ENCODE measurements around the gene FBXL17. TPM values are rescaled to one million over a fixed set of nuclear protein-coding genes. Genes with fewer than 3 reads are reported as not detected.

The FBXL17 gene
- total RNA-seq, 2 donors from 2014 or later, result 24.8 to 58.2 TPM

- ATAC-seq (ENCODE audit: insufficient number of reproducible peaks, low FRiP score, low read depth) (no peak), DNase-seq (ENCODE audit: low spot score) (no peak)
- Histone ChIP-seq H3K27ac (no peak overlapping the region), H3K27me3 (replicated peaks; ENCODE audit: insufficient read depth) (no peaks in the 10 kb centered on the region), H3K4me1 (ENCODE audit: control insufficient read depth in 1 of 2, low read depth in 2 of 2) (no peaks in the 10 kb centered on the region), H3K9me3 (no peaks in the 10 kb centered on the region), H3K4me3 (no peak overlapping the region), H3K36me3 (no peaks in the 10 kb centered on the region)
- TF ChIP-seq CTCF (IDR thresholded peaks at IDR 0.05), result no peak
These were observed 444.1 kb downstream of the FBXL17 start for GRCh38 chr5:107937651-107938355.

- Histone ChIP-seq H3K4me1 (ENCODE audit: control insufficient read depth in 1 of 2, low read depth in 2 of 2) (no peaks in the 10 kb centered on the region), H3K27ac (no peak overlapping the region), H3K36me3 (no peaks in the 10 kb centered on the region), H3K4me3 (no peak overlapping the region), H3K27me3 (replicated peaks; ENCODE audit: insufficient read depth) (no peaks in the 10 kb centered on the region), H3K9me3 (no peaks in the 10 kb centered on the region)
- ATAC-seq (ENCODE audit: insufficient number of reproducible peaks, low FRiP score, low read depth) (no peak), DNase-seq (ENCODE audit: low spot score) (no peak)
- no peak for TF ChIP-seq CTCF (IDR thresholded peaks at IDR 0.05)
These were observed 444.7 kb downstream of the FBXL17 start for GRCh38 chr5:107937204-107937603.

GRCh38 chr5:107936515-107936914 lies 445.4 kb downstream of the FBXL17 start:
- Histone ChIP-seq H3K4me3 (no peak overlapping the region), H3K4me1 (ENCODE audit: control insufficient read depth in 1 of 2, low read depth in 2 of 2) (no peaks in the 10 kb centered on the region), H3K9me3 (no peaks in the 10 kb centered on the region), H3K36me3 (no peaks in the 10 kb centered on the region), H3K27me3 (replicated peaks; ENCODE audit: insufficient read depth) (no peaks in the 10 kb centered on the region), H3K27ac (no peak overlapping the region)
- no peak for TF ChIP-seq CTCF (IDR thresholded peaks at IDR 0.05)
- ATAC-seq (ENCODE audit: insufficient number of reproducible peaks, low FRiP score, low read depth) (no peak), DNase-seq (ENCODE audit: low spot score) (no peak)

GRCh38 chr5:107935645-107936044 lies 446.3 kb downstream of the FBXL17 start:
- DNase-seq (ENCODE audit: low spot score) (no peak), ATAC-seq (ENCODE audit: insufficient number of reproducible peaks, low FRiP score, low read depth) (no peak)
- Histone ChIP-seq H3K4me3 (no peak overlapping the region), H3K9me3 (no peaks in the 10 kb centered on the region), H3K27ac (no peak overlapping the region), H3K36me3 (no peaks in the 10 kb centered on the region), H3K27me3 (replicated peaks; ENCODE audit: insufficient read depth) (no peaks in the 10 kb centered on the region), H3K4me1 (ENCODE audit: control insufficient read depth in 1 of 2, low read depth in 2 of 2) (no peaks in the 10 kb centered on the region)
- no peak for TF ChIP-seq CTCF (IDR thresholded peaks at IDR 0.05)

GRCh38 chr5:107933326-107933725 lies 448.6 kb downstream of the FBXL17 start:
- TF ChIP-seq CTCF (IDR thresholded peaks at IDR 0.05), result no peak
- DNase-seq (ENCODE audit: low spot score) (no peak), ATAC-seq (ENCODE audit: insufficient number of reproducible peaks, low FRiP score, low read depth) (no peak)
- H3K9me3 ChIP-seq, result no peaks in the 10 kb centered on the region
- H3K36me3 ChIP-seq, result no peaks in the 10 kb centered on the region
- no peak overlapping the region for H3K4me3 ChIP-seq
- H3K4me1 ChIP-seq (ENCODE audit: control insufficient read depth in 1 of 2, low read depth in 2 of 2), result no peaks in the 10 kb centered on the region
- H3K27ac ChIP-seq, result no peak overlapping the region
- no peaks in the 10 kb centered on the region for H3K27me3 ChIP-seq (replicated peaks; ENCODE audit: insufficient read depth)
